Subcutaneous preadipocyte (primary cell): ENCODE measurements around the gene LRRC8C. TPM values are rescaled to one million over a fixed set of nuclear protein-coding genes. Genes with fewer than 3 reads are reported as not detected.

Source experiments
- small RNA-seq: library from RNA; depleted of rRNA; stranded (forward); fragments of <200 nt; gene quantifications from one replicate; pipeline ENCODE3, GENCODE V24; 2012
- total RNA-seq: library from RNA; depleted of rRNA; stranded (reverse); fragments of >200 nt; gene quantifications from 2 replicates; pipeline ENCODE4 v1.2.3, GENCODE V29; 2012

The LRRC8C gene
- total RNA-seq = 6.2 and 17.4 TPM in 2 replicates

DNA sequence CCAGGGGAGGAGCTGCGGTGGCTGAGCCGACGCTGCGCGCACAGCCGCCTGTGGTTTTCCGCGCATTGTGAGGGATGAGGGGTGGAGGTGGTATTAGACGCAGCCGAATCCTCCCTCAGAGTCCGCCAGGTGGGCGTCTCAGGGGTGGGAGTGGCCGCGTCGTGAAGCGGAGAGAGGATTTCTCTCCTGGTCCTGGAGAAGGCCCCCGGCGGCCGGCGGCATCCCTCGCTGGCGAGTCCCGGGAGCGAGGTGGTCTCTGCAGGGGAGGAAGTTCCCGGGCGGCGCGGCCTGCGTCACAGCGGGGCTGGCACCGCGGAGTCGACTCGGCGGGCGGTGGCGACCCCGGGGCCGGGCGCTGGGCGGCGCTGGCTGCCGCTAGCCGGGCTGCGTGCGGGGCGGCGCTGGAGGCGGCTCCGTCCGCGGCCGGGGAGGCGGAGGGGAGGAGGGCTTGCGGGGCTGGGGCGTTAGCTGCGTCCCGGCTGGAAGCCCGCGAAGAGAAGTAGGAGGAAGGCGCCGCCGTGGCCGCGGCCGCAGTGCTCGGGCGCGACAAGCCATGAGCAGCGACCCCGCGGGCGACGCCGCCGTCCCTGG, at the start of gene LRRC8C:
Gene LRRC8C (plus strand): TSS at position 464 of the 591 bp plus-strand sequence. CDS start 53,354 bp downstream, outside the sequence.

Small RNA genes lying within 50 kb of the gene (small RNA-seq; reads per million reads assigned to genes)
- gene AC093423.1 = not detected

Other genes with a start within 250 kb of the LRRC8C start
- 10.7 and 10.8 TPM in 2 replicates for gene LRRC8B, start 108.3 kb upstream of the LRRC8C start, total RNA-seq
- 13.2 and 23.5 TPM in 2 replicates for gene LRRC8D, start 187.9 kb downstream of the LRRC8C start, total RNA-seq